Midbrain (tissue), 1 donor: ENCODE results near the gene SCAND1.

Source experiments
- DNase-seq: peaks from one replicate; lab custom pipeline; 2025; lab: John Stamatoyannopoulos, UW

Gene SCAND1

DNA sequence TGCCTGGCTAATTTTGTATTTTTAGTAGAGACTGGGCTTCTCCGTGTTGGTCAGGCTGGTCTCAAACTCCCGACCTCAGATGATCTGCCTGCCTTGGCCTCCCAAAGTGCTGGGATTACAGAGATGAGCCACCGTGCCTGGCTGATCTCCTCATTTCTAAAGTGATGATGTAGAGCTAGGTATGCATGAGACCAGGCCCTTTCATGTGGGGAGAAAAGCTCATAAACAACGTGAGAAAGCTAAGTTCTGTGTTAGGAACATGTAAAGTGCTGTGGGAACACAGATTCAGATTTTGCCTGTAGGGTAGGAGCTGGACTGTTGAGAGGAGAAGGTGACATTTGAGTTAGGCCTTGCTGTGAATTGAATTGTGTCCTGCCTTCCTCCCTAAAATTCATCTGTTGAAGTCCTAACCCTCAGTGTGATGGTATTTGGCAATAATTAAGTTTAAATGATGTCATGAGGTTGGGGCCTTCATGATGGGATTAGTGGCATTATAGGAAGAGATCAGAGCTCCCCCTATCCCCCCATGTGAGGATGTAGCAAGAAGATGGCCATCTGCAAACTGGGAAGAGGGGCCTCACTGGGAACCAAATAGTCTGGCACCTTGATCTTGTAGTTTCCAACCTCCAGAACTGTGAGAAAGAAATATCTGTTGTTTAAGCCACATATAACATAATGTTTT, 49.2 kb downstream of the SCAND1 start:
- DNase-seq = no peak

DNA sequence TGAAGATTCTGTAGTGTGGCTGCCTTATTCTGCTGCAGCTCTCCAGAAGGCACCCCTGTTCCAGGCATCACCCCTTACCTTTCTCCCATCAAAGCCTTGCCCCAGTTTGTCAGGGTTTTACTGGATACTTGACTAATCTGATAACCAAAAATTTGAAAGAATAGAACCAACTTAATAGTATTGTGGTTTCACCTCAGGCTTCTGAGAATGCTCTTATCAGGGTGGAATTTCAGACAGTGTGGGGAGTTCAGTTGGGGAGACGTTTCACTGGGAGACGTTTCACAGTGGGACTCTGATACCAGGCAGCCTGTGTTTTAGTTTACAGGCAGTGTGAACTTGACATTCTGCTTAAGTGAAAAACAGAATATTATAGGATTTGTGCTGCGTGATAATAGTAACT, 50.5 kb downstream of the SCAND1 start:
- no peak for DNase-seq
